GM13977 (cell line): Measurements from ENCODE around the gene IGF2BP3.

Experiments used
- DNase-seq: peaks from one replicate; pipeline ENCODE4 v3.0.0; 2012; ENCODE audit warnings: low spot score
- in situ Hi-C: fragments of 300-500 bp; cut with MboI; formaldehyde crosslinking; loops from one replicate; pipeline ENCODE4 v1.12.0; 2022; ENCODE audit warnings: low sequenced_read_pairs, low pct_unique_long_range_greater_than_20kb, mixed read lengths, inconsistent platforms; ENCODE audit not compliant: unreplicated experiment
- TF ChIP-seq, protein P1 (sequence below): IDR thresholded peaks from 2 replicates; pipeline ENCODE4 v1.5.1; 2012; ENCODE audit warnings: mild to moderate bottlenecking, control low read depth; ENCODE audit not compliant: insufficient read depth; ENCODE audit errors: extremely low read depth, missing control alignments

The IGF2BP3 gene

DNA sequence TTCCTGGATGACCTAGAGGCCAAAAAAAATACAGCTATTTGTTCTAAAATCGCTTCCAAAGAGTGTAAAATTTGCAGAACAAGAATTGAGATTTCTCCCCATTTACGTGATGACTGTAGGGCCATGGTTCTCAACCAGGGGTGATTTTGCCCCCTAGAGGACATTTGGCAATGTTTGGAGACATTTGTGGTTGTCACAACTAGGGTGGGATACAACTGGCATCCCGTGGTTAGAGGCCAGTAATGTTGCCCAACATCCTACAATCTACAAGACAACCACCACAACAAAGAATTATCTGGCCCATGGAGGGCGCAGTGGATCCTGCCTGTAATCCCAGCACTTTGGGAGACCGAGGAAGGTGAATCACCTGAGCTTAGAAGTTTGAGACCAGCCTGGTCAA lies 193.9 kb downstream of the IGF2BP3 start:
- TF ChIP-seq, protein P1, sequence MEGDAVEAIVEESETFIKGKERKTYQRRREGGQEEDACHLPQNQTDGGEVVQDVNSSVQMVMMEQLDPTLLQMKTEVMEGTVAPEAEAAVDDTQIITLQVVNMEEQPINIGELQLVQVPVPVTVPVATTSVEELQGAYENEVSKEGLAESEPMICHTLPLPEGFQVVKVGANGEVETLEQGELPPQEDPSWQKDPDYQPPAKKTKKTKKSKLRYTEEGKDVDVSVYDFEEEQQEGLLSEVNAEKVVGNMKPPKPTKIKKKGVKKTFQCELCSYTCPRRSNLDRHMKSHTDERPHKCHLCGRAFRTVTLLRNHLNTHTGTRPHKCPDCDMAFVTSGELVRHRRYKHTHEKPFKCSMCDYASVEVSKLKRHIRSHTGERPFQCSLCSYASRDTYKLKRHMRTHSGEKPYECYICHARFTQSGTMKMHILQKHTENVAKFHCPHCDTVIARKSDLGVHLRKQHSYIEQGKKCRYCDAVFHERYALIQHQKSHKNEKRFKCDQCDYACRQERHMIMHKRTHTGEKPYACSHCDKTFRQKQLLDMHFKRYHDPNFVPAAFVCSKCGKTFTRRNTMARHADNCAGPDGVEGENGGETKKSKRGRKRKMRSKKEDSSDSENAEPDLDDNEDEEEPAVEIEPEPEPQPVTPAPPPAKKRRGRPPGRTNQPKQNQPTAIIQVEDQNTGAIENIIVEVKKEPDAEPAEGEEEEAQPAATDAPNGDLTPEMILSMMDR, result no peak
- in situ Hi-C loops, result no loop called here
- no peak for DNase-seq

DNA sequence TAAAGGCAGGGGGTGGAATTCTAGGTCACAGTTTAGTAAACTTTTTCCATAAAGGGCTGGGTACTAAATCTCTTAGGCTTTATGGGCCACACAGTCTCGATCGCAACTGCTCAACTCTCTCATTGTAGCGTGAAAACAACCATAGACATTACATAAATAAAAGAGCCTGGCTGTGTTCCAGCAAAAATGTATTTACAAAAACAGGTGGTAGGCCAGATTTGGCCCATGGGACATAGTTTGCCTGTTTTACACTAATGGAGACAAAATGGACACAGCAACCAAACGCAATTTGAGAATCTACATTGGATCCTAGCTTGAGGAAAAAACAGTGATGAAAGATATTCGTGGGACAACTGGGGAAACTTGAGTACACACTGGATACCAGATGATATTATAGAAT lies 194.4 kb downstream of the IGF2BP3 start:
- in situ Hi-C loops, result no loop called here
- DNase-seq, result no peak
- TF ChIP-seq, protein P1, result no peak

DNA sequence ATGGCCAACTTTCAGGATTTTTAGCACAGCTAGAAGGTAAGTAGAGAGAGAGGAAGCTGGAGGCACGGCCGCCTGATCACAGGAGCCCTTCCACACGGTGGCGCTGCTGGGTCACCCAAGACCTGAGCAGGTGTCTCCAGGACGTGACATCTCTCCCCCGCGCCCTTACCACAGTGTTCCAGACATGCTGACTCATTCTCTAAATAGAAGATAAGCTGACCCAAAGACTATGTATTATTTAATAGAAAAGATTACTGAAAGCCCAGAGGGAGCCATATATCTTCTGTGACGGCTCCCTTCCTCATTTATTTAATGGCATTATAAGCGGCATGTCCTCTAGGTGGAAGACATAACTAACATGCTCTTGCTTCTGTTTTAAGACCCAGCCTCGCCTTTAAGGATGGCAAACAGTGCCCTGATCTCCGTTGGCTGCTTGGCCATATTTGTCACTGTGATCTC lies 197.1 kb downstream of the IGF2BP3 start:
- DNase-seq, result peak; percentile 77
- in situ Hi-C loops, result loop anchor here (25.0 kb wide), 1 partner anchor 439 kb away; the partner anchor contains the start of gene STK31
- TF ChIP-seq, protein P1, result peak; percentile 94

DNA sequence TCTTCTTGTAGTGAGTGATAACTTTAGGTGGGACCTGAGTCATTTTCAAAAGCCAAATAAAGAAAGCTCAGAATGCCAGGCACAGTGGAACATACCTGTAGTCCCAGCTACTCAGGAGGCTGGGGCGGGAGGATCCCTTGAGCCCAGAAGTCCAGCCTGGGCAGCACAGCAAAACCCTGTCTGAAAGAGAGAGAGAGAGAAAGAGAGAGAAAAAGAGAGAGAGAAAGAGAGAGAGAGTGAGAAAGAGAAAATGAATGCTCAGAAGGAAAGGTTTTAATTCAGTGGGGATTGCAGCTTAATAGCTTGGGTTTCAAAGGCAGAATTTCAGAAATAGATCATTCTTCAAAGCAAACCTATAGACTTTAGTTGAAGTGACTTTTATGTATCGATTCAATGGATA lies 198.0 kb downstream of the IGF2BP3 start:
- no peak for DNase-seq
- in situ Hi-C loops, result loop anchor here (25.0 kb wide), 1 partner anchor 440 kb away; the partner anchor contains the start of gene STK31
- TF ChIP-seq, protein P1, result no peak

DNA sequence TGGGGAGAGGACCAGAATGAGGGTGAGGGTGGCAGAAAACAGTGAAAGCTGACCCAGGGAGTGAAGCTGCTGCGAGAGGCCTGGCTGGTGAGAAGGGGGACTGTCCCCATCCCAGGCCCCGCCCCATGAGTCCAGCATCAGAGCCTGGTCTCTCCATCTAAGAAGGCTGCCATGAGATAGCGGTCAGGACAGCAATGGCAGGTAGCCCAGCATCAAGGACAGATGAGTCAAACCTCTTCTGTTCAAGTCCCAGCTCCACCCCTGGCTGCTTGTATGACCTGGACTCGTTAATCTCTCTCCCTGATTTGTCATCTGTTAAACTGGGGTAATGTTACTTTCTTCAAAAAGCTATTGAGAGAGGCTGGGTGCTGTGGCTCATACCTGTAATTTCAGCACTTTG lies 201.5 kb downstream of the IGF2BP3 start:
- DNase-seq, result no peak
- TF ChIP-seq, protein P1, result no peak
- in situ Hi-C loops, result loop anchor here (25.0 kb wide), 1 partner anchor 444 kb away; the partner anchor contains the start of gene STK31

DNA sequence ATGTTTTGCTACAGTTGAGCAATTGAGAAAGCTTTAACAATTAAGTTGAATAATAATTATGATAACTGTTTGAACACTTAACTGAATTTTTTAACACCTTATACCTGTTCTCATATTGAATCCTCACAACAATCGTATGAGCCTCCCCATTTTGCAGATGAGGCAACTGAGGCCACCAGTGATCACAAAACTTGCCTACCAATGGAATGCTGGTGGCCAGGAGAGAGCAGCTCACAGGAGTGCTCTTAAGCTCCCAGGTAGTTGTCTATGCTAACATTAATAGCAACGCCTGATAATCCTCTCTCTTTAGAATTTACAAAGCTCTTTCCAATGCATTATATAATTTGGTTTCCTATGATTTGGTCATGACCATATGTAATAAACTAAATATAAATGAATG lies 202.1 kb downstream of the IGF2BP3 start:
- TF ChIP-seq, protein P1, result no peak
- in situ Hi-C loops, result loop anchor here (25.0 kb wide), 1 partner anchor 444 kb away; the partner anchor contains the start of gene STK31
- no peak for DNase-seq

DNA sequence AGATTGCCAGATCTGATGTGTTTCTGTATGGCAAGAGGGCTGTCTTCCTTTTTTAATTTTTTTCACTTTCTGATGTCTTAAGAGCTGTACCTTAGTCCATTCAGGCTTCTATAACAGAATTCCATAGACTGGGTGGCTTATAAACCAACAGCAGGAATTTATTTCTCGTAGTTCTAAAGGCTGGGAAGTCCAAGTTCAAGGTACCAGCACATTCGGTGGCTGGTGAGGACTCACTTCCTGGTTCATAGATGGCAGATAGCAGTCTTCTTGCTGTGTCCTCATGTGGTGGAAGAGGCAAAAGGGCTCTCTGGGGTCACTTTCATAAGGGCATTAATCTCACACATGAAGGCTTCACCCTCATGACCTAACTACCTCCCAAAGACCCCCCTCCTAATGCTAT lies 202.9 kb downstream of the IGF2BP3 start:
- TF ChIP-seq, protein P1, result no peak
- in situ Hi-C loops, result loop anchor here (25.0 kb wide), 1 partner anchor 445 kb away; the partner anchor contains the start of gene STK31
- no peak for DNase-seq
